Heart left ventricle (tissue), 16 donors: Measurements from ENCODE around the gene CAMK2N2. TPM values are rescaled to one million over a fixed set of nuclear protein-coding genes. Genes with fewer than 3 reads are reported as not detected.

Experiments
- ATAC-seq, 4 donors: fragments of 200-7000 bp; cut with Tn5 transposase; one replicate each; pipeline ENCODE4 v1.9.1; 2020 to 2022; ENCODE audit warnings: moderate library complexity in 4 of 4, mild to moderate bottlenecking in 3 of 4, moderate number of reproducible peaks in 1 of 4
- DNase-seq, 5 donors: peaks; one replicate each; pipeline ENCODE4 v3.0.0-alpha.2; 2020
- H3K27ac ChIP-seq, 12 donors: fragments of 200-600 bp; sonication (generic) in 4 of 12; one replicate each; pipeline versions ENCODE4 v1.5.0 to v1.8.0; 2016 to 2022; ENCODE audit warnings: mild to moderate bottlenecking in 2 of 12
- H3K27me3 ChIP-seq, 9 donors: fragments of 200-600 bp; sonication (generic) in 2 of 9; one replicate each; pipeline versions ENCODE4 v1.5.1 to v1.8.0; 2016 to 2022; ENCODE audit warnings: mild to moderate bottlenecking in 3 of 9
- H3K36me3 ChIP-seq, 9 donors: fragments of 200-600 bp; sonication (generic) in 2 of 9; one replicate each; pipeline versions ENCODE4 v1.5.0 to v1.8.0; 2018 to 2022; ENCODE audit warnings: mild to moderate bottlenecking in 2 of 9
- H3K4me1 ChIP-seq, 12 donors: fragments of 200-600 bp; sonication (generic) in 4 of 12; one replicate each; pipeline versions ENCODE4 v1.5.0 to v1.8.0; 2016 to 2022; ENCODE audit warnings: mild to moderate bottlenecking in 3 of 12
- H3K4me3 ChIP-seq, 12 donors: fragments of 200-600 bp; sonication (generic) in 4 of 12; one replicate each; pipeline versions ENCODE4 v1.5.0 to v1.8.0; 2017 to 2022; ENCODE audit warnings: mild to moderate bottlenecking in 9 of 12, moderate library complexity in 4 of 12
- H3K9me3 ChIP-seq, 12 donors: fragments of 200-600 bp; sonication (generic) in 4 of 12; one replicate each; pipeline versions ENCODE4 v1.5.0 to v1.8.0; 2016 to 2022; ENCODE audit warnings: mild to moderate bottlenecking in 1 of 12
- CTCF ChIP-seq, 12 donors: fragments of 200-600 bp; sonication (generic) in 4 of 12; IDR thresholded peaks; one replicate each; pipeline versions ENCODE4 v1.5.0 to v1.8.0; 2018 to 2022; ENCODE audit warnings: antibody characterized with exemption in 12 of 12, mild to moderate bottlenecking in 5 of 12
- POLR2A ChIP-seq, 2 donors: fragments of 450-650 bp; IDR thresholded peaks; one replicate each; pipeline ENCODE4 v1.6.1; 2017; ENCODE audit warnings: antibody characterized with exemption in 2 of 2, mild to moderate bottlenecking in 2 of 2, moderate library complexity in 2 of 2
- WGBS, 4 donors: extraction: QIAGEN DNeasy Blood & Tissue Kit in 2 of 4; methylation state at CpG; one replicate each; pipeline versions ENCODE4 v1.1.5 to v1.1.7; 2013 to 2018; 5-methylcytosine and 5-hydroxymethylcytosine counted together
- intact Hi-C, 10 donors: fragments of 100-400 bp; cut with DNase I; formaldehyde crosslinking; loops; one replicate each; pipeline versions ENCODE4 v1.11.1 to v1.14.2; 2022
- polyA plus RNA-seq, 2 donors: library from polyadenylated mRNA; stranded (reverse); fragments of 200-250 nt; gene quantifications; one replicate each; pipeline ENCODE4 v1.2.3, GENCODE V29; 2013
- total RNA-seq, 9 donors: library from RNA; depleted of rRNA in 2 of 9; stranded (reverse); fragments of >200 nt in 2 of 9; fragmentation: NEBNext Ultra II Directional in 3 of 9; extraction: Animal tissue kit (Norgen Biotek cat#: 25700) in 3 of 9; gene quantifications; one replicate each; pipeline versions ENCODE4 v1.1.0 to v1.2.4, GENCODE V29; 2016 to 2023
- donor health status: ischemic (EF 13 %, LVEDD 7.1; RV severe dilation, severe dysfunction).
- donor health status: healthy with polysubstance abuse.
- donor health status: DM: no; HTN: yes; CAD: no.
- donor health status: DM: no; HTN: no; CAD: no.
- donor health status: ischemic (EF 25% LVEDD 6.9; RV normal size, moderate dysfunction).
- donor health status: ischemic (EF 25% LVEDD 5.7; RV mildly dilated, moderate dysfunction).
- donor health status: healthy.
- donor health status: DM: yes; HTN: yes; CAD: no.
- donor health status: ischemic (EF 35%, LVEDD 5.7; RV mildly dilated, moderate dysfunction).
- donor health status: nonischemic (EF 11% LVEDD 7.7; RV severe dilation, severe dysfunction).
- donor health status: DM: yes; HTN: yes; CAD: no.
- donor health status: PGD.
- donor health status: ischemic (EF 29% LVEDD 5.4; RV normal size, mild dysfunction).
- donor health status: nonischemic (EF 23%, LVEDD 6.1; RV moderate dilation, normal function).

Gene CAMK2N2
- total and polyA plus RNA-seq, 11 donors: 0.14 to 0.37 (median 0.26) TPM; not detected in 6

GRCh38 chr3:184241141-184241446 lies 20.3 kb downstream of the CAMK2N2 start:
- H3K9me3 ChIP-seq: no peaks in the 10 kb centered on the region
- DNase-seq (no peak), ATAC-seq (peak in 2 of 4 donors; percentile 4 to 6)
- peaks cover 0 to 8% (median 5%) of the 10 kb centered on the region in 12 donors for H3K4me1 ChIP-seq
- intact Hi-C loops: loop anchor here in 7 of 10 donors (5.0 to 10.0 kb wide), 8 partner anchors 46 to 346 kb away; partner anchors contain the start of genes ABCC5 (in 2 of the 7), ABCF3 (in 1 of the 7) and DVL3 (in 1 of the 7)
- H3K4me3 ChIP-seq: no peak overlapping the region
- H3K27ac ChIP-seq: no peak overlapping the region
- TF ChIP-seq CTCF (IDR thresholded peaks at IDR 0.05) (no peak), POLR2A (IDR thresholded peaks at IDR 0.05) (no peak)
- WGBS, 4 donors: 26 to 54% (median 30%) methylated on average over 5 to 17 of the region's 17 CpGs
- H3K36me3 ChIP-seq: peaks cover 0 to 42% (median 35%) of the 10 kb centered on the region in 9 donors
- H3K27me3 ChIP-seq: peaks cover 0 to 7% (median 0%) of the 10 kb centered on the region in 9 donors

GRCh38 chr3:184240384-184241140 lies 20.8 kb downstream of the CAMK2N2 start:
- H3K27ac ChIP-seq: no peak overlapping the region
- peaks cover 0 to 39% (median 35%) of the 10 kb centered on the region in 9 donors for H3K36me3 ChIP-seq
- no peak for ATAC-seq
- peaks cover 0 to 7% (median 0%) of the 10 kb centered on the region in 9 donors for H3K27me3 ChIP-seq
- peaks cover 0 to 8% (median 5%) of the 10 kb centered on the region in 12 donors for H3K4me1 ChIP-seq
- no peaks in the 10 kb centered on the region for H3K9me3 ChIP-seq
- H3K4me3 ChIP-seq: no peak overlapping the region
- no peak for DNase-seq
- TF ChIP-seq POLR2A (IDR thresholded peaks at IDR 0.05) (no peak), CTCF (IDR thresholded peaks at IDR 0.05) (no peak)
- intact Hi-C loops: loop anchor here in 7 of 10 donors (5.0 to 10.0 kb wide), 8 partner anchors 46 to 346 kb away; partner anchors contain the start of genes ABCC5 (in 2 of the 7), ABCF3 (in 1 of the 7) and DVL3 (in 1 of the 7)
- WGBS, 4 donors: 69 to 79% (median 75%) methylated on average over 3 to 4 of the region's 4 CpGs

- TF ChIP-seq POLR2A (IDR thresholded peaks at IDR 0.05) (no peak), CTCF (IDR thresholded peaks at IDR 0.05) (no peak)
- Histone ChIP-seq H3K4me3 (no peak overlapping the region), H3K4me1 (peaks cover 0 to 8% (median 5%) of the 10 kb centered on the region in 12 donors), H3K36me3 (peaks cover 0 to 30% (median 26%) of the 10 kb centered on the region in 9 donors), H3K9me3 (no peaks in the 10 kb centered on the region), H3K27ac (no peak overlapping the region), H3K27me3 (peaks cover 0 to 7% (median 0%) of the 10 kb centered on the region in 9 donors)
- DNase-seq (no peak), ATAC-seq (no peak)
- intact Hi-C loops: loop anchor here in 7 of 10 donors (5.0 to 10.0 kb wide), 9 partner anchors 45 to 345 kb away; partner anchors contain the start of genes ABCC5 (in 2 of the 7), ABCF3 (in 1 of the 7) and DVL3 (in 1 of the 7)
- 73 to 77% (median 76%) methylated on average over 7 of the region's 7 CpGs for WGBS, 4 donors
Measured at GRCh38 chr3:184239708-184240107, 21.6 kb downstream of the CAMK2N2 start.

- H3K36me3 ChIP-seq: peaks cover 0 to 25% (median 21%) of the 10 kb centered on the region in 9 donors
- peaks cover 0 to 8% (median 5%) of the 10 kb centered on the region in 12 donors for H3K4me1 ChIP-seq
- peaks cover 0 to 7% (median 0%) of the 10 kb centered on the region in 9 donors for H3K27me3 ChIP-seq
- DNase-seq: peak in 1 of 5 donors; percentile 53
- H3K27ac ChIP-seq: no peak overlapping the region
- TF ChIP-seq CTCF (IDR thresholded peaks at IDR 0.05): no peak
- TF ChIP-seq POLR2A (IDR thresholded peaks at IDR 0.05): no peak
- no peak overlapping the region for H3K4me3 ChIP-seq
- no peak for ATAC-seq
- intact Hi-C loops: loop anchor here in 1 of 10 donors (5.0 kb wide), 1 partner anchor 92 kb away; no protein-coding TSS in a partner anchor
- 86 to 92% (median 90%) methylated on average over 8 of the region's 8 CpGs for WGBS, 4 donors
- no peaks in the 10 kb centered on the region for H3K9me3 ChIP-seq
Measured at GRCh38 chr3:184239221-184239620, 22.1 kb downstream of the CAMK2N2 start.
